Middle frontal gyrus (tissue), 1 donor: ENCODE results near the gene KRT6C.

Experiments
- DNase-seq: peaks from one replicate; pipeline ENCODE4 v3.0.0-alpha.2; 2015; ENCODE audit warnings: low spot score; ENCODE audit errors: extremely low spot score

The KRT6C gene

GRCh38 chr12:52435659-52435999 lies 38.0 kb downstream of the KRT6C start:
- DNase-seq: no peak

DNA sequence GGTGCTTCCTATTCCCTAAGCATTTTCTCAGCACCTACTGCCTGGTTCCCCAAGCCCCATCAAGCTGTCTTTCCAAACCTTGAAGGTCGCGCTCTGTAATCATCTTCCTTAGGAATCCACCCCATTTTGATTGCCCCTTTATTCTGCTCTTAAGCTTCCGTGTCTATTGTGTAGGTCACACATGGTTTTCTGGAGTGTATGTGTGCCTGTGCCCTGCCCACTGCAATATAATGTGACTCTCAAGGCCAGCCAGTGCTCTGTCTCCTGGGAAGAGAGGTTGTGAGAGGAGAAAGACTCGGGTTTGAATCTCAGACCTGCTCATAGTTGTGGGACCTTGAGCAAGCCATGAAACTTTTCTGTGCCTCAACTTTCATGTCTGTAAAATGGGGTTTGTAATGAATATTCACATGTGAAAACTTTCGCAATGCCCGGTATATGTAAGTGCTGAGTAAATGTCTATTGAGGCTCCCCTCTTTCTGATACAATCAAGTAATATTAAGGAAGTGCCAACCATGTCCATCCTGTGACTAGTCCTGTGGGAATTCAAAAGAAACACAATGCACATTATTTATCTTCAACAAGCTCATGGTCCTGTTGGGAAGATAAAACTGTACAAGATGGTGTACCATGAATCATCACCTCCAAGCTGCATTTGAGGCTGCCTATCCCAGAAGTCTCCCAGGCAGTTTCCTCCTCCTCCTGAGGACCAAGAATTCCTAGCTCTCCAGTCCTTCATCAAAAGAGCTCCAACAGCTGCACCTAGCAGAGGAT lies 38.7 kb downstream of the KRT6C start:
- no peak for DNase-seq

- no peak for DNase-seq
Observed at GRCh38 chr12:52434081-52434733, 39.4 kb downstream of the KRT6C start, which contains the start of gene KRT75. TSS of gene KRT75 (minus strand) at chr12:52434371. CDS start at chr12:52434304, 67 bp downstream.

DNA sequence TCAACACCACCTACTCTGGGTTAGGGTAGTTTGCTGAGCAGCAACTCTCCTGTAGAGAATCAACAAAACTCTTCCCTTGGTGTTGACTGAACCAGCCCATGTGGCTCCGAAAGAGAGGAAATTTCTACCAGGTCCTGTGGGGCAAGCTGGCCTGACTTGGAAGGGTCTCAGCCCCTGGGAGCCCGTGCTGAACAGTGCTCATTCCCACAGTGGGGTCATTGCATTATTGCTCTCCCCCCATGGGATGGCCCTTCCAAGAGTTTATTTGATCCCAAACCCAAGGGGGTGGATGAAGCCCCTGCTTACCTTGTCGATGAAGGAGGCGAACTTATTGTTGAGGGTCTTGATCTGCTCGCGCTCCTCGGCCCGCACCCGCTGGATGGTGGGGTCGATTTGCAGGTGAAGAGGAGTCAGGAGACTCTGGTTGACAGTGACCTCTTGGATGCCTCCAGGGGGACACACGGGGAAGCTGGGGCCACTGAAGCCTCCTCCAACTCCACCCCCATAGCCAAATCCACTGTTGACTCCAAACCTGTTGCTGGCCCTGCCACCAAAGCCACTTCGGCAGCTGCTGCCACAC lies 40.0 kb downstream of the KRT6C start:
- DNase-seq: no peak

DNA sequence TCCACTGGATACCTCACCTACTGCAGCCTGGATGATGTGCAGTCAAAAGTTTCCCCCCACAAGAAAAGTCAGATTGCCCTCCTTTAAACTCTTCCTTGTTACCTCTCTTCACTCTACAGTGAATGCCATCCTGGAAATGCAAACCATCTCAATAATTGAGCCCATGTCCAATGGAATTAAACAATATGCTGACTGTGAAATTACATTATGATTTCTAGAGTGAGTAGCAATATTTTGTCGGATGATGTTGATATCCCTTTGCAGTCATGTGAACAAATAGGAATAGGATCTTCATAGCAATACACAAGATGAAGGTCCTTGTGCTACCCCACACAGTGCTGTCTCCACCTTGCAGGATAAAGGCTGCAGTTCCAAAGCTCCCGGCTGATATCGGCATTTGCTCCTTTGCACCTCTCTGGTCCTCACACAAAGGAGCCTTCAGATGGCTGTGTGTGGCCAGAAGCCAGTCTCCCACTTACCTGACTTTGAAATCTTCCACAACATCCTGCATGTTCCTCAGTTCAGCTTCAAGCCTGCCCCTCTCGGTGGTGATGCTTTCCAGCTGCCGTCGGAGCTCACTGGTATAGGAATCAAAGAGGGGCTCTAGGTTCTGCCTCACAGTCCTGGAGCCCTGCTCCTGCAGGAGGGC lies 40.9 kb downstream of the KRT6C start:
- no peak for DNase-seq

GRCh38 chr12:52428121-52428520 lies 45.5 kb downstream of the KRT6C start:
- no peak for DNase-seq

- no peak for DNase-seq
Observed at GRCh38 chr12:52427083-52427482, 46.5 kb downstream of the KRT6C start.

GRCh38 chr12:52426034-52426433 lies 47.6 kb downstream of the KRT6C start:
- no peak for DNase-seq

GRCh38 chr12:52425466-52425865 lies 48.1 kb downstream of the KRT6C start:
- DNase-seq: no peak

DNA sequence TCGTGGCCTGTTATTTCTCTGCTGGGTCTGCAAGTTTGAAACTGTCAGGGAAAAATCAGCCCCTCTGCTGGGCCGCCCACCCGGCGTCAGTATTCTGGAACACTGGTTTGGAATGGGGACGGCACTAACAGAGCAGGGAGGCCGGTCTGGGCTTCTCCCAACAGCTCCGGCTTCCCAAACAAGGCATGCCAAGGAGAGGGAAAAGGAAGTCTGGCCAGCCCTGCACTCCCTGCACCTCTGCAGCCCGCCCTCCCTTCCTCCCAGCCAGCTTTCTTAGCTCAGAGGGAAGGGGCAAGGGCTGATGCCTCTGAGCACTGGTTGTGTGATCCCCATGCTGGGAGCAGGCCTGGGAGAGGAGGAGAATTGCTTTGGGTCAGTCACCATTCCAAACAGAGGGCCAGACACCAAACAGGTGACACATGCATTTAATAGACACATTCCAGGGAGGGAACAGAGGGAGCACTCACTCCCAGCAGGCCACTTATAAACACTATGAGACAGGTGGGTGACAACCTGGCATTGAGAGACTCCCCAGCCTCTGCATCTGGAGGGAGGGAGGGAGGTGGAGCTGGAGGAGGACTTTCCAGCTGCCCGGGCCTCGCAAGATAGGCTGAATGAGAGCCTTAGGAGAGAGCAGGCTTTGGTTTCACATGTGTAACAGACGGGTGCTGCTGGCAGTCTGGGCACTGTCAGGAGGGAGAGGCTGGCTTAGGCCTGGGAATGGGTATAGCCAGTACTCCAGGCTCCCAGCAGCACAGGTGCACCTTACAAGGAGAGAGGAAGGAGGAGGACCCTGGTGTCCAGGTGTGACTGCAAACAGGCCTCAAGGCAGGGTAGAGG lies 49.7 kb downstream of the KRT6C start:
- DNase-seq: no peak

DNA sequence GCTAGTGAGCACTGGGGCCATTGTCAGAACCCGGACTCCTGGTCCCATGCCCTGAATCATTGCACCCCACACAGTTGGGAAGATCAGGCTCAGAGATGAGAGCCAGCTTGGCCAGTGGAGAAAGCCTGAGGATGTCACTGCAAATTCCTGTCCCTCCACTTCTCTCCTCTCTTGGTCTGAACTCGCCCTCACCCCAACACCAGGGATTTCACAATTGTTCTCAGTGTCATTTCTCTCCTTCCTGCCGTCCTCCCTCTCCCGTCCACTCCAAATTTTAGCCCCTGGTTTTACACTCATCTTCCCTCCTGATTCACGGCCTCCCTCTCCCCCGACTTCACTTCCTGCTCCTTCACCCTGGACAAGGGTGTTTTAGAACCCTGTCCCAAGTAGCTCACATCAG lies 50.6 kb downstream of the KRT6C start:
- DNase-seq: no peak

GRCh38 chr12:52419656-52420055 lies 53.9 kb downstream of the KRT6C start:
- DNase-seq: no peak

- DNase-seq: no peak
Observed at GRCh38 chr12:52418576-52419110, 55.0 kb downstream of the KRT6C start.
